ENCODE measurements around the gene CCDC102B. TPM values are rescaled to one million over a fixed set of nuclear protein-coding genes. Genes with fewer than 3 reads are reported as not detected.

CCDC102B gene
- total RNA-seq, 1 donor from 2014 or later = 8.1 TPM

DNA sequence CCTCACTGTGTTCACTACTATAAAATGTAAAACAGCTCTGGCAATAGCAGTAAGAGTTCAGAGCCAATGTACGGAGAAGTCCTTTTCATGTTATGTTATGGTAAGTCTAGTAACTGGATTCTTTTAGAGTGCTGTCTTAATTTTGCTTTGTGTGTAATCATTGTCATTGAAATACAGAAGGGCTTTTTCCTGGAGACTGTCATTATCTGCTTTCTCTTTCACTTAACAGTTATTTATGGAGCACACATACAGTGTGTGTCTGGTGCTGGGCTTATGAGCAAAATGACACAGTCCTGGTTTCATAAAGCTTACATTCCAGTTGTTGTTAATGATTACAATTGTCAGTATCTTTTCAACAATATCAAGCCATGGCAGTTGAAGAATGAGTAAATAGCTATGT lies 95.5 kb downstream of the CCDC102B start:
- Mint-ChIP-seq H3K4me1 (ENCODE audit: low read depth) (no peaks in the 10 kb centered on the region), H3K9me3 (ENCODE audit: low read depth) (no peaks in the 10 kb centered on the region), H3K4me3 (ENCODE audit: unreplicated experiment) (no peak overlapping the region), H3K27me3 (ENCODE audit: low read depth) (no peaks in the 10 kb centered on the region), H3K36me3 (ENCODE audit: low read depth) (peaks cover 2% of the 10 kb centered on the region), H3K27ac (ENCODE audit: unreplicated experiment) (no peak overlapping the region)
- TF ChIP-seq, protein P1, sequence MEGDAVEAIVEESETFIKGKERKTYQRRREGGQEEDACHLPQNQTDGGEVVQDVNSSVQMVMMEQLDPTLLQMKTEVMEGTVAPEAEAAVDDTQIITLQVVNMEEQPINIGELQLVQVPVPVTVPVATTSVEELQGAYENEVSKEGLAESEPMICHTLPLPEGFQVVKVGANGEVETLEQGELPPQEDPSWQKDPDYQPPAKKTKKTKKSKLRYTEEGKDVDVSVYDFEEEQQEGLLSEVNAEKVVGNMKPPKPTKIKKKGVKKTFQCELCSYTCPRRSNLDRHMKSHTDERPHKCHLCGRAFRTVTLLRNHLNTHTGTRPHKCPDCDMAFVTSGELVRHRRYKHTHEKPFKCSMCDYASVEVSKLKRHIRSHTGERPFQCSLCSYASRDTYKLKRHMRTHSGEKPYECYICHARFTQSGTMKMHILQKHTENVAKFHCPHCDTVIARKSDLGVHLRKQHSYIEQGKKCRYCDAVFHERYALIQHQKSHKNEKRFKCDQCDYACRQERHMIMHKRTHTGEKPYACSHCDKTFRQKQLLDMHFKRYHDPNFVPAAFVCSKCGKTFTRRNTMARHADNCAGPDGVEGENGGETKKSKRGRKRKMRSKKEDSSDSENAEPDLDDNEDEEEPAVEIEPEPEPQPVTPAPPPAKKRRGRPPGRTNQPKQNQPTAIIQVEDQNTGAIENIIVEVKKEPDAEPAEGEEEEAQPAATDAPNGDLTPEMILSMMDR (IDR thresholded peaks at IDR 0.05) = no peak
- DNase-seq (ENCODE audit: low spot score) = no peak

DNA sequence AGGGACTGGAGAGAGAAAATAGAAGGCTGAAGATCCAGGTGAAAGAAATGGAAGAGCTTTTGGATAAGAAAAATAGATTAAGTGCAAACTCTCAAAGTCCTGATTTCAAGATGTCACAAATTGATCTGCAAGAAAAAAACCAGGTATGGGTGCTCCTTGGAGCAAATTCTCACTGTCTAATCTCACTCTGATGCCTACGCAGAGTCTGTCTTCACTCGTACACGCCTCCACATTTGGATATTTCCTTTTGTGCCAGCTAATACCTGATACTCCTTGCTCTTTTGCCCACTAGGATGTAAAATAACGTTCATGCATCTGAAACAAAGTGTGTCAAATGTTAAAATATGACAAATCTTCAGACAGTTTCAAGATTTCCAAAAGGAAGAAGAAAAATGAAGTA lies 99.4 kb downstream of the CCDC102B start:
- H3K27ac Mint-ChIP-seq (ENCODE audit: unreplicated experiment) = no peak overlapping the region
- DNase-seq (ENCODE audit: low spot score) = no peak
- TF ChIP-seq, protein P1 (IDR thresholded peaks at IDR 0.05) = no peak
- no peaks in the 10 kb centered on the region for H3K4me1 Mint-ChIP-seq (ENCODE audit: low read depth)
- H3K36me3 Mint-ChIP-seq (ENCODE audit: low read depth) = peaks cover 2% of the 10 kb centered on the region
- H3K27me3 Mint-ChIP-seq (ENCODE audit: low read depth) = no peaks in the 10 kb centered on the region
- no peaks in the 10 kb centered on the region for H3K9me3 Mint-ChIP-seq (ENCODE audit: low read depth)
- H3K4me3 Mint-ChIP-seq (ENCODE audit: unreplicated experiment) = no peak overlapping the region

DNA sequence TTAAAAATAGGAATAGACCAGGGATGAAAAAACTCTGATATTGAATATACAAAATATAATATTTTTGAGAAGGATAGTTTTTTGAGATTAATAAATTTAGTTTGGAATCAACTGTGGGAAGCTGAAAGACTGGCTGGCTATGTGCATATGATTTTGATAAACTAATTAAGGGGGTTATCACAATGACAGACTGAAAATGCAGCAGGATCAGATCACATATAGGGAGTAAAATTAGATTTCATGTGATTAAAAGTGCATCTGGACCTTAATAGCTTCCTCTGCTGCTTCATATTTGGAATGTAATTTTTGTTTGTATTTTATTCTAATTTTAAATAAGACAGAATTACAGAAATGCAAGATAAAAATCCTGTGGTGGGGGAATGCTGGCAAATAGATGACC lies 111.7 kb downstream of the CCDC102B start:
- Mint-ChIP-seq H3K9me3 (ENCODE audit: low read depth) (peaks cover 5% of the 10 kb centered on the region), H3K27me3 (ENCODE audit: low read depth) (no peaks in the 10 kb centered on the region), H3K36me3 (ENCODE audit: low read depth) (no peaks in the 10 kb centered on the region), H3K27ac (ENCODE audit: unreplicated experiment) (no peak overlapping the region), H3K4me3 (ENCODE audit: unreplicated experiment) (no peak overlapping the region), H3K4me1 (ENCODE audit: low read depth) (no peaks in the 10 kb centered on the region)
- TF ChIP-seq, protein P1 (IDR thresholded peaks at IDR 0.05) = no peak
- no peak for DNase-seq (ENCODE audit: low spot score)

DNA sequence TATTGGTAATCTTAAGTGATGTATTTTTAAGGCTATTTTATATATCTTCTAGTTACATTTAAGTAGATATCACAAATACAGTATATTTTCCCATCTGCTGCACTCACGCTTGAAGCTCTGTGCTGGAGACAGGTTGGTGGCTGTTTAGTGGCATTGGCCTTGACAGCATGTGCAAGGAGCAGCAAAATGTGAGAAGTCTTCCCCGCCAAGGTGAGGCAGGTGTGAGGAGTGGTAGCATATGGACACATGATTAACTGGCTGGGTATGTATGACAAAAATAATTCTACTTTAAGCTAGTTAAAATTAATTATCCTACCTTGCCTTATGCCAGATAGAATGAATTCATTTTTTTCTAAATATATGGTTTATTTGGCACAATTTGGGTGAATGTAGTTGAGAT lies 117.2 kb downstream of the CCDC102B start:
- DNase-seq (ENCODE audit: low spot score) = no peak
- Mint-ChIP-seq H3K27me3 (ENCODE audit: low read depth) (no peaks in the 10 kb centered on the region), H3K36me3 (ENCODE audit: low read depth) (no peaks in the 10 kb centered on the region), H3K4me3 (ENCODE audit: unreplicated experiment) (no peak overlapping the region), H3K27ac (ENCODE audit: unreplicated experiment) (no peak overlapping the region), H3K9me3 (ENCODE audit: low read depth) (peaks cover 5% of the 10 kb centered on the region), H3K4me1 (ENCODE audit: low read depth) (no peaks in the 10 kb centered on the region)
- TF ChIP-seq, protein P1 (IDR thresholded peaks at IDR 0.05) = no peak

DNA sequence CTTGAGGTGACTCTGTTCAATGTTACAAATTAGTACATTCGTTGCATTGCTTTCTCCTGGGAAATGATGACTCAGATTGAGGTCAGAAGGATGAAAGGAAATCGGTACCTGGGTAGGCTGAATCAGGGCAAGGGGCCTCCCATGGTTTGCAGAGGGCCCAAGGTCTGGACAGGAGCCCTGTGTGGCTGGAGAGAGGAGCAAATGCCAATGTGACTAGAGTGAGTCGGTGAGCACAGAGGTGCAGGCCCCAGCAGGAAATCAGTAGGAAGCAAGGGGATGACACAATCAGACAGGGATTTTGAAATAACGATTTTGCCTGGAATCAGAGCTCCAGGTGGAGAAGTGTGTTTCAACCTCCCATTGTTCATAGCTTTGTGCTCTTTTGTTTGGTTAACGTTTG lies 118.9 kb downstream of the CCDC102B start:
- no peak overlapping the region for H3K4me3 Mint-ChIP-seq (ENCODE audit: unreplicated experiment)
- no peaks in the 10 kb centered on the region for H3K4me1 Mint-ChIP-seq (ENCODE audit: low read depth)
- TF ChIP-seq, protein P1 (IDR thresholded peaks at IDR 0.05) = no peak
- H3K27ac Mint-ChIP-seq (ENCODE audit: unreplicated experiment) = no peak overlapping the region
- no peaks in the 10 kb centered on the region for H3K27me3 Mint-ChIP-seq (ENCODE audit: low read depth)
- no peaks in the 10 kb centered on the region for H3K9me3 Mint-ChIP-seq (ENCODE audit: low read depth)
- H3K36me3 Mint-ChIP-seq (ENCODE audit: low read depth) = no peaks in the 10 kb centered on the region
- DNase-seq (ENCODE audit: low spot score) = no peak
